IPS-18c (cell line): ENCODE results near the gene TRPC4AP.

ENCODE experiments used
- H3K4me3 ChIP-seq: 2 replicates; pipeline ENCODE4 v1.7.0; 2013; ENCODE audit warnings: low read depth, mild to moderate bottlenecking, low read length, moderate library complexity; ENCODE audit not compliant: insufficient read depth
- H3K9me3 ChIP-seq: one replicate; pipeline ENCODE4 v1.6.1; 2013; ENCODE audit warnings: mild to moderate bottlenecking, low read length, moderate library complexity; ENCODE audit not compliant: control insufficient read depth, insufficient read depth

The TRPC4AP gene

DNA sequence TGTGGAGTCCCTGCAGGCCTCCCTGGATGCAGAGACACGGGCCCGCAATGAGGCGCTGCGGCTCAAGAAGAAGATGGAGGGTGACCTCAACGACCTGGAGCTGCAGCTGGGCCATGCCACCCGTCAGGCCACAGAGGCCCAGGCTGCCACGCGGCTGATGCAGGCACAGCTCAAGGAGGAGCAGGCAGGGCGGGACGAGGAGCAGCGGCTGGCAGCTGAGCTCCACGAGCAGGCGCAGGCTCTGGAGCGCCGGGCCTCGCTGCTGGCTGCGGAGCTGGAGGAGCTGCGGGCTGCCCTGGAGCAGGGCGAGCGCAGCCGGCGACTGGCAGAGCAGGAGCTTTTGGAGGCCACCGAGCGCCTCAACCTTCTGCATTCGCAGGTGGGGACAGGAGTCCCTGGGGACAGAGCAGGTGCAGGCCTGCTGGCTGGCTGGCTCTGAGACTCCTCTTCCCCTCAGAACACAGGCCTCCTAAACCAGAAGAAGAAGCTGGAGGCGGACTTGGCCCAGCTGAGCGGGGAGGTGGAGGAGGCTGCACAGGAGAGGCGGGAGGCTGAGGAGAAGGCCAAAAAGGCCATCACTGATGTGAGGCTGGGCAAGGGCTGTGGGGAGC lies 92.2 kb downstream of the TRPC4AP start:
- no peaks in the 10 kb centered on the region for H3K9me3 ChIP-seq
- no peak overlapping the region for H3K4me3 ChIP-seq

DNA sequence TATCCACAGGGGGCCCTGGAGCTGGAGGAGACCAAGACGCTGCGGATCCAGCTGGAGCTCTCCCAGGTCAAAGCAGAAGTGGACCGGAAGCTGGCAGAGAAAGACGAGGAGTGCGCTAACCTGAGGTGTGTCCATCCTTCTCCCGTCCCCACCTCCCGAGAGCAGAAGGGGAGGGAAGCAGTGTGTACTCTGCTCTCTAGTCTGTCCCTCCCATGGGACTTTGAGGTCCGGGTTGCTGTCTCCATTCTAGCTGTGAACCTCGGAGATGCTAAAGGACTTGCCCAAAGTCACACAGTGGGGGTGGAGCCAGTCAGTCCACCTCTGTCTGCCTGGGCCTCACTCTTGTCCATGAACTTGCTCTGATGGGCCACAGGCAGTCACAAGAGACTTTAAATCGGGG lies 92.8 kb downstream of the TRPC4AP start:
- Histone ChIP-seq H3K4me3 (no peak overlapping the region), H3K9me3 (no peaks in the 10 kb centered on the region)

DNA sequence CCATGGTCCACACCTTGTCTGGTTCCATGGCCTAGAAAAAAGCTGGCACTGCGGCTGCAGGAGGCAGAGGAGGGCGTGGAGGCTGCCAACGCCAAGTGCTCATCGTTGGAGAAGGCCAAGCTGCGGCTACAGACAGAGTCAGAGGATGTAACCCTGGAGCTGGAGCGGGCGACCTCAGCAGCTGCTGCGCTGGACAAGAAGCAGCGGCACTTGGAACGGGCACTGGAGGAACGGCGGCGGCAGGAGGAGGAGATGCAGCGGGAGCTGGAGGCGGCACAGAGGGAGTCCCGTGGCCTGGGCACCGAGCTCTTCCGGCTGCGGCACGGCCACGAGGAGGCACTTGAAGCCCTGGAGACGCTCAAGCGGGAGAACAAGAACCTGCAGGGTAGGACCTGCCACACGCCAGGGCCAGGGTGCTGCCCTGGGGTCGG lies 93.6 kb downstream of the TRPC4AP start:
- Histone ChIP-seq H3K4me3 (no peak overlapping the region), H3K9me3 (no peaks in the 10 kb centered on the region)

DNA sequence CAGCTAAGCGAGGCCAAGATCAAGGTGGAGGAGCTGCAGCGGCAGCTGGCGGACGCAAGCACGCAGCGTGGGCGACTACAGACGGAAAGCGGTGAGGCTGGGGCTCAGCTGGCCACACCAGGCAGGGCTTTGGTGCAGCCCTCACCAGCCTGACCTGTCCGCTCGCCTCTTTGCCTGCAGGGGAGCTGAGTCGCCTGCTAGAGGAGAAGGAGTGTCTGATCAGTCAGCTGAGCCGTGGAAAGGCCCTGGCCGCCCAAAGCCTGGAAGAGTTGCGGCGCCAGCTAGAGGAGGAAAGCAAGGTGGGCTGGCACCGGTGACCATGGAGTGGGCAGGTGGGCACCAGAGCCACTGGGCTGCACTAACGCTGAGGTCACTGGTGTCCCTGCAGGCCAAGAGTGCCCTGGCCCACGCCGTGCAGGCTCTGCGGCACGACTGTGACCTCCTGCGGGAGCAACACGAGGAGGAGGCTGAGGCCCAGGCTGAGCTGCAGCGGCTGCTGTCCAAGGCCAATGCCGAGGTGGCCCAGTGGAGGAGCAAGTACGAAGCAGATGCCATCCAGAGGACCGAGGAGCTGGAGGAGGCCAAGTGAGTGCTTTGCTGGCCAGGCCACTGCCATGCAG lies 94.2 kb downstream of the TRPC4AP start:
- Histone ChIP-seq H3K4me3 (no peak overlapping the region), H3K9me3 (no peaks in the 10 kb centered on the region)

DNA sequence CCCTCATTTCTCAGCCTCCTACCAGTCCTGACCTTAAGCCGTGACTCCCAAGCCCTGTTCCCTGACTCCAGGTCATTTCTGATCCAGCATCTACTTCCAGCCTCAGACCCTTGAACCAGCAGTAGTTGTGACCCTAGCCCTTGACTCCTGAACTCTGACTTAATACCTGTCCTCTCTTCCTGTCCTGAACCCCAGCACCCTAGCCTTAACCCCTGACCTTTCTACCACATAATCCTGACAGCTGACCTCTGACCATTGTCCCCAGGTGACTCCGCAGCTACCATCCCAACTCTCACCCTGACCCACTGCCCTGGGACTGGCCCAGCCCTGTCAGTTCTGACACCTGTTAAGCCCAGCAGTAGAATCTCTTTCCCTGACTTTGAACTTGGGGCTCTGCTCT lies 94.8 kb downstream of the TRPC4AP start:
- Histone ChIP-seq H3K4me3 (no peak overlapping the region), H3K9me3 (no peaks in the 10 kb centered on the region)

DNA sequence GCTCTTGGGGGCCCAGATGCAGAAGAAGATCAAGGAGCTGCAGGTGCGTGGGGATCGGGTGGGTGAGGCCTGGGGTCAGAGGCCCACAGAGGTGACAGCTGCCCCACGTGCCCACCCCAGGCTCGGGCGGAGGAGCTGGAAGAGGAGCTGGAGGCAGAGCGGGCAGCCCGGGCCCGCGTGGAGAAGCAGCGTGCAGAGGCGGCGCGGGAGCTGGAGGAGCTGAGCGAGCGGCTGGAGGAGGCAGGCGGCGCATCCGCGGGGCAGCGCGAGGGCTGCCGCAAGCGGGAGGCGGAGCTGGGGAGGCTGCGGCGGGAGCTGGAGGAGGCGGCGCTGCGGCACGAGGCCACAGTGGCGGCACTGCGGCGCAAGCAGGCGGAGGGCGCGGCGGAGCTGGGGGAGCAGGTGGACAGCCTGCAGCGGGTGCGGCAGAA lies 95.5 kb downstream of the TRPC4AP start:
- no peaks in the 10 kb centered on the region for H3K9me3 ChIP-seq
- H3K4me3 ChIP-seq, result no peak overlapping the region

DNA sequence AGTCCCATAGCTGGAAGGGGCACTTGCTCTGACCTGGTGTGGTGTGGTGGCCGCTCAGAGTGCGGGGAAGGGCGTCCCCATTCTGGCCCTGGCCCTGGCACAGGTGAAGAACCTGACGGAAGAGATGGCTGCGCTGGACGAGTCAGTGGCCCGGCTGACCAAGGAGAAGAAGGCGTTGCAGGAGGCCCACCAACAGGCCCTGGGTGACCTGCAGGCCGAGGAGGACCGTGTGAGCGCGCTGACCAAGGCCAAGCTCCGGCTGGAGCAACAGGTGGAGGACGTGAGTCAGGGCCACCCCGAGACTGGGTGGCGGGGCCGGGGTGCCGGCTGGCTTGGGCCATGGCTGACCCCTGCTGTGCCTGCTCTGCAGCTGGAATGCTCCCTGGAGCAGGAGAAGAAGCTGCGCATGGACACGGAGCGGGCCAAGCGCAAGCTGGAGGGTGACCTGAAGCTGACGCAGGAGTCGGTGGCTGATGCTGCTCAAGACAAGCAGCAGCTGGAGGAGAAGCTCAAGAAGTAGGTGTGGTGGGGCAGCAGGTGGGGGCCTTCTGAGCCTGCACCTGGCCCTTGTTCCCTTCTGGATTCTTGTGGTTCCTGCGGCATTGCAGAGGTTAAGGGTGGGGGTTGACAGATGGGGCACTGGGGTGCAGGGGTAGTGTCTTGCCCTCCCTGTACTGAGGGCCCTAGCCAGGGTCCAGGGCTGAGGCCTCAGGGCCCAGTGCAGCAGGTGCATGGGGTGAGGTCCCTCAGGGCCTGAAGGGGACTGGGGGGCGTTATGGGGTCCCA lies 96.2 kb downstream of the TRPC4AP start:
- Histone ChIP-seq H3K4me3 (no peak overlapping the region), H3K9me3 (no peaks in the 10 kb centered on the region)

DNA sequence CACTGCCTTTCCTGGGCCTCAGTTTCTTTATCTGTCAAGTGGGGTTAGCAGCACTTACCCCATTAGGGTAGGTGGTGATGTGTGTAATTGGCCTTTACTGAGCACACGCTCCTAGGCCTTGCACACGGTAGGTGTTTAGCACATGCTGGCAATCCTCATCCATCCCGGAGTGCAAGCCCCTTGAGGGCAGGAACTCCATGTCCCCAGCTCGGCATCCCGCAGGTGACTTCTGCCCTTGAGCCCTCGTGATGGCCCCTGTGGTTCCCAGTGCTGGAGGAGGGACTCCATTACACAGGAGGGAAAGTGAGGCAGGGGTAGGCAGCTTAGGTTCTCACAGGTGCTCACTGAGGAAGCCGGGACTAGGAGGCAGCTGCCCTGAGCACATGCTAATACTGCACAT lies 96.9 kb downstream of the TRPC4AP start:
- H3K9me3 ChIP-seq, result no peaks in the 10 kb centered on the region

DNA sequence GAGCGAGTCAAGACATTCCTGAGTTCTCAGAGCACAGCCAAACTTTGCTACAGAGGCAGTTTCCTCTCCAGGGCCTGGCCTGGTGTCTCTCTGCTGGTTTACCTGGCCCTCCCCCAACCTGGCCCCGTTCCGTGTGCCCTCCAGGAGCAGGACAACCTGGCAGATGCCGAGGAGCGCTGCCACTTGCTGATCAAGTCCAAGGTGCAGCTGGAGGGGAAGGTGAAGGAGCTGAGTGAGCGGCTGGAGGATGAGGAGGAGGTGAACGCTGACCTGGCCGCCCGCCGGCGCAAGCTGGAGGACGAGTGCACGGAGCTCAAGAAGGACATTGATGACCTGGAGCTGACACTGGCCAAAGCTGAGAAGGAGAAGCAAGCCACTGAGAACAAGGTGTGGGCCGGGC lies 97.4 kb downstream of the TRPC4AP start:
- H3K9me3 ChIP-seq, result no peaks in the 10 kb centered on the region
- H3K4me3 ChIP-seq, result no peak overlapping the region

More for the DNA sequence above, 96.9 kb downstream of the TRPC4AP start:
- H3K4me3 ChIP-seq, result no peak overlapping the region

DNA sequence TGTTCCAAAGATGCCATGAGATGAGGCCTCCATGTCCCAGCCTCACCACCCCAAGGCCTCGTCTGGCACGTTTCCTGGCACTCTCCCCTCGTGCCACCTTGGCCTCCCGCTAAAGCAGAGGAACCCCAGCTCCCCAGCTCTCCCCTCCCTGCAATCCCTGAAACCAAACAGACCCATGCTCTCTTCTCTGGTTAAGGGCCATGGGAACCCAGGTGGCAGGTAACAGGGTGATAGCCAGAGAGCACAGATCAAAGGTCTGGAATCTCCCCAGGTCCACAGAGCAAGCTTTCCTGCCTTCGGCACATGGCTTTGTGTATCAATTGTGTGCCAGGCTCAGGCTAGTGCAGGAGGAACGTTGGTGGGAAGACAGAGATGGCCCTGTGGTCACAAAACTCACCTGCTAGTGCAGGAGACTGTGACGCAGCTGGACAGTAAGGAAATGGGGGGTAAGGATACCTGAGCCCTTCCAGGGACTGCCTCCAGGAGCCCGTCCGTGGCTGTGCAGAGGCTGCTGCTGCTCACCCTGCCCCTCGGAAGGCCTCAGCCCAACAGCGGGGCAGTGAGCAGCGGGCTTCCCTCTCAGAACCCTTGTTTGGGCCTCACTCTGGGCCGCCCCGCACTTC lies 98.0 kb downstream of the TRPC4AP start:
- no peak overlapping the region for H3K4me3 ChIP-seq

DNA sequence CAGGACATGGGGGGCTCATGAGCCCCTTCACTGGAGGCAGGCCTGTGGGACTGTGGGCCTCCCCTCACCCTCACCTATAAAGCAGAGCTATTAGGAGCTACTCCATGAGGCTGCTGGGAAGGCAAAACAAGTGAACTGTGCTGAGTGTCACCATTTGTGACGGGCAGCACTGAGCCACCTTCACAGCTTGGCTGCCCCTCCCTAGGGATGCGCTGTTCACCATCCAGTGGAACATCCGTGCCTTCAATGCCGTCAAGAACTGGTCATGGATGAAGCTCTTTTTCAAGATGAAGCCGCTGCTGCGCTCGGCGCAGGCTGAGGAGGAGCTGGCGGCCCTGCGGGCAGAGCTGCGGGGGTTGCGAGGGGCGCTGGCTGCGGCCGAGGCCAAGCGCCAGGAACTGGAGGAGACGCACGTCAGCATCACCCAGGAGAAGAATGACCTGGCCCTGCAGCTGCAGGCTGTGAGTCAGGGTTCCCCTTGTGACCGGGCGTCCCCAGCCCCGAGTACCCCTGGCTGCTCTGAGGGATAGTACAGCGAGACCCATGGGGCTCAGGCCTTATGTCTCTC lies 98.6 kb downstream of the TRPC4AP start:
- Histone ChIP-seq H3K9me3 (no peaks in the 10 kb centered on the region), H3K4me3 (no peak overlapping the region)

More for the DNA sequence above, 98.0 kb downstream of the TRPC4AP start:
- no peaks in the 10 kb centered on the region for H3K9me3 ChIP-seq

DNA sequence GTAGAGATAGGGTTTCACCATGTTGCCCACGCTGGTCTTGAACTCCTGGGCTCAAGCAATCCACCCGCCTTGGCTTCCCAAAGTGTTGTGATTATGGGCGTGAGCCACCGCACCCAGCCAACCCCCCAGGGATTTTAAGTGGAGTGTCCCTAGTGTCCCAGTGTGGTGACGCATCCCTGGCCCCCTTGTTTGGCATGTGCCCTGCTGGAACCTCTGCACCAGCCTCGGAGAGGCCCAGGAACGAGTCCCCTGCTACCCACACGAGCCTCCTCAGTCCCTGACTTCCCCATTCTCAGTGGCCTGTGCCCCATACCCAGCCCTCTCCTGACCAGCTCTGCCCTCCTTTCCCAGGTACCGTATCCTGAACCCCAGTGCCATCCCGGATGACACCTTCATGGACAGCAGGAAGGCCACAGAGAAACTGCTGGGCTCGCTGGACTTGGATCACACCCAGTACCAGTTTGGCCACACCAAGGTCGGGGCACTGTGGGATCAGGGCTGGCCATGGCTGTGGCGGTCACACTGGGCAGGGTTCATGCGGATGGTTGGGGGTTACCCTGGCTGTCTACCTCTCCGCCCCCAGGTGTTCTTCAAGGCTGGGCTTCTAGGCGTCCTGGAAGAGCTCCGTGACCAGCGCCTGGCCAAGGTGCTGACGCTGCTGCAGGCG lies 99.7 kb downstream of the TRPC4AP start:
- Histone ChIP-seq H3K4me3 (no peak overlapping the region), H3K9me3 (no peaks in the 10 kb centered on the region)

DNA sequence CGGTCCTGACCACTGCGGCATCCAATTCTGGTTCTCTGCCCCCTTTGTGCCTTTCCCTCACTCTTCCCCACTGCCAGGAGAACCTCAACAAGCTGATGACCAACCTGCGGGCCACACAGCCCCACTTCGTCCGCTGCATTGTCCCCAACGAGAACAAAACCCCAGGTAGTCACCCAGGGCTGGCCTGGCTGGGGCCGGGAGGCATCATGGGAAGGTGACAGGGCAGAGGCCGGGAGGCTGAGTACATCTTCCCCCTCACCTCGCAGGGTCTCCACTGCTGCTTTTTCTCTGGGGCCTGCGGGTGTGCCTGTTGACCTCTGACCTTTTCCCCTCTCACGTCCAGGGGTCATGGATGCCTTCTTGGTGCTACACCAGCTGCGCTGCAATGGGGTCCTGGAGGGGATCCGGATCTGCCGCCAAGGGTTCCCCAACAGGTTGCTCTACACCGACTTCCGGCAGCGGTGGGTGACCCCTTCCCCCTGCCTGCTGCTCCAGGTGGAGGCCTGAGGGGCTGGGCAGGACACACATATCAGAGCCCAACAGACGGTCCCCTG lies 101.9 kb downstream of the TRPC4AP start:
- Histone ChIP-seq H3K4me3 (no peak overlapping the region), H3K9me3 (no peaks in the 10 kb centered on the region)

DNA sequence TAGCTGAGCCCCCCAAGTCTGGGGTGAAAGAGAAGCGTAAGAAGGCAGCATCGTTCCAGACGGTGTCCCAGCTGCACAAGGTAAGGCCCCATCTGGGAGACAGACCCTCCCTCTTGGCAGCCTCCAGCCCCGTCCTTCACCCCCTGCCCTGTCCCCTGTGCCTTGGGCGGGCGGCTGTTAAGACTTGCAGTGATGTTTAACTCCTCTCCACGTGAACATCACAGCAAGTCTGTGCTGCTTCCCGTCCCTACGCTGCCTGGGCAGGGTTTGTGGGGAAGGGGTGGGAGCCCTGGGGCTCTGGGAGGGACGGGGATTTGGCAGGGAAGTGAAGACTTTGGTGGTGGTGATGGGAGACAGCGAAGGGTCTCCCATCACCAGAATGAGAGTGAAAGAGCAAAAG lies 102.4 kb downstream of the TRPC4AP start:
- no peak overlapping the region for H3K4me3 ChIP-seq
- H3K9me3 ChIP-seq, result no peaks in the 10 kb centered on the region

DNA sequence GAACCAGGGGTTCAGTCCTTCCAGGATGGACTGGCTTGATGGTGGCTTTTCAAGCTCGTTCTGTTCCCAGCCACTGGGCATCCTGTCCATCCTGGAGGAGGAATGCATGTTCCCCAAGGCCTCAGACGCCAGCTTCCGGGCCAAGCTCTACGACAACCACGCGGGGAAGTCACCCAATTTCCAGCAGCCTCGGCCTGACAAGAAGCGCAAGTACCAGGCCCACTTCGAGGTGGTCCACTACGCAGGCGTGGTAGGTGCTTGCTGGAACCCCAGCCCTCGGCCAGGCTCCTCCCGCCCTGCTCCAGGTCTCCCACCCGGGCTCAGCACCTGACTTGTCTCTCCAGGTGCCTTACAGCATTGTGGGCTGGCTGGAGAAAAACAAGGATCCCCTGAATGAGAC lies 102.9 kb downstream of the TRPC4AP start:
- no peaks in the 10 kb centered on the region for H3K9me3 ChIP-seq
- no peak overlapping the region for H3K4me3 ChIP-seq

DNA sequence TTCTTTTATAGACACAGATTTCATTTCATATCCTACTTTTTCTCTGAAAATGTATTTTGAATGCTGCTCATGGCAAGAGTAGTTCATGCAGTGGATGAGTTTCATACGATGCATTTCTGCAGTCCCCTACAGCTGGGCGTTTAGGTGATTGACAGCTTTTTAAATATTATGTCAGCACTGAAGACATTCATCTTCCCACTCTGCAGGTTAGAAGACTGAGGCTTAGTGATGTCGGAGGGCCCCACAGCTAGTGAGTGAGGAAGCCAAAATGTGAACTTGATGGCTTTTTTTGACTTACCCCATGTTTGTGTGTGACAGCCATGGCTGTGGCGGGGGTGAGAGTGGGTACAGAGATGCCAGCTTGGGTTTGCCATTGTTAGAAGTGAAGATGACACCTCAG lies 103.5 kb downstream of the TRPC4AP start:
- no peak overlapping the region for H3K4me3 ChIP-seq

DNA sequence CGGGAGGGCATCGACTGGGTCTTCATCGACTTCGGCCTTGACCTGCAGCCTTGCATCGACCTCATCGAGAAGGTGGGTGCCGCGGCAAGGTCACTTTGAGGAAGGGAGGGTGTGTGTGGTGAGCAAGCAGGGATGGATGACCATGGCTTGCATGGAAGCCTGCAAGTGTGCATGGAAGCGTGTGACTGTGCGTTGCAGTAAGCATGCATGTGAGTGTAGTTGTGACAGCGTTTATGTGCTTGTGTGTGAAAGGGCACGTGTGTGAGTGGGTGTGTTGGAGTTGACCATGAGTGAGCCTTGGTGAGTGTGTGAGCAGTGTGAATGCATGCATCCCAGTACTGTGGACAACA lies 104.4 kb downstream of the TRPC4AP start:
- H3K4me3 ChIP-seq, result no peak overlapping the region
- H3K9me3 ChIP-seq, result no peaks in the 10 kb centered on the region

More for the DNA sequence above, 103.5 kb downstream of the TRPC4AP start:
- no peaks in the 10 kb centered on the region for H3K9me3 ChIP-seq
